BJ (cell line): ENCODE data around the gene GTF2I. TPM values are rescaled to one million over a fixed set of nuclear protein-coding genes. Genes with fewer than 3 reads are reported as not detected.
A peak's percentile ranks its signal among the peaks of the same experiment; 100 is the strongest.

Experiments used
- CTCF ChIA-PET: fragments of 350-600 bp; formaldehyde crosslinking; extraction: SDS; loops from one replicate; lab custom pipeline; 2021; ENCODE audit warnings: antibody characterized with exemption, inconsistent platforms; lab: Yijun Ruan, JAX
- POLR2A ChIA-PET: fragments of 300-600 bp; sonication (Branson Sonifier 250); formaldehyde crosslinking; extraction: SDS; loops from one replicate; lab custom pipeline; 2021; ENCODE audit warnings: antibody characterized with exemption; lab: Charles Lee
- DNase-seq: peaks from one replicate; pipeline ENCODE4 v3.0.0-alpha.2; 2011; ENCODE audit warnings: low read depth
- H3K27me3 ChIP-seq: 2 replicates; pipeline ENCODE4 v1.6.0; 2011; ENCODE audit warnings: low read length; ENCODE audit not compliant: control insufficient read depth, insufficient read depth
- H3K36me3 ChIP-seq: 2 replicates; pipeline ENCODE4 v1.5.1; 2011; ENCODE audit warnings: low read length; ENCODE audit not compliant: control insufficient read depth, insufficient read depth
- H3K4me3 ChIP-seq: 2 replicates; pipeline ENCODE4 v1.5.1; 2011; ENCODE audit warnings: low read depth, mild to moderate bottlenecking, control low read depth, low read length
- polyA plus RNA-seq: library from polyadenylated mRNA; depleted of rRNA; stranded (reverse); fragments of >200 nt; gene quantifications from 2 replicates; pipeline ENCODE4 v1.2.3, GENCODE V29; 2011
- TF ChIP-seq, protein P1 (sequence below): IDR thresholded peaks from 2 replicates; pipeline ENCODE4 v1.5.1; 2011; ENCODE audit warnings: low read depth, mild to moderate bottlenecking, control low read depth, inconsistent platforms, low read length, moderate library complexity; ENCODE audit not compliant: insufficient read depth

Gene GTF2I
- polyA plus RNA-seq, 1 experiment: 30.7 TPM

DNA sequence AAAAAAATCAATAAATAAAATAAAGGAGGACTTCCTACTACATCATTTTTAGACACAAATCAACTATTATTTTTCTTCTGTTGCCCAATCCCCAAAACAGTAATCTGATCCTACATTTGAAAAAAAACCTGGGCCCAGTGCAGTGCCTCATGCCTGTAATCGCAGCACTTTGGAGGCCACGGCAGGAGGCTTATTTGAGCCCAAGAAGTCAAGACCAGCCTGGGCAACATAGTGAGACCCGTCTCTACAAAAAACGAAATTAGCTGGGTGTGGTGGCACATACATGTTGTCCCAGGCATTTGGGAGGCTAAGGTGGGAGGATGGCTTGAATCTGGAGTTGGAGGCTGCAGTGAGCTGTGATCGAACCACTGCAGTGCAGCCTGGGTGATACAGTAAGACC is 2.7 kb upstream of the GTF2I start:
- no peak for DNase-seq
- ChIA-PET CTCF (interaction anchor here (1.0 kb wide), 1 partner anchor 9 kb away, joined by 3 read pairs; no protein-coding TSS in a partner anchor), POLR2A (no interaction called here)
- H3K27me3 ChIP-seq: no peaks in the 10 kb centered on the region
- no peaks in the 10 kb centered on the region; the same call in 1 of the 2 replicates for H3K36me3 ChIP-seq
- no peak overlapping the region for H3K4me3 ChIP-seq
- TF ChIP-seq, protein P1, sequence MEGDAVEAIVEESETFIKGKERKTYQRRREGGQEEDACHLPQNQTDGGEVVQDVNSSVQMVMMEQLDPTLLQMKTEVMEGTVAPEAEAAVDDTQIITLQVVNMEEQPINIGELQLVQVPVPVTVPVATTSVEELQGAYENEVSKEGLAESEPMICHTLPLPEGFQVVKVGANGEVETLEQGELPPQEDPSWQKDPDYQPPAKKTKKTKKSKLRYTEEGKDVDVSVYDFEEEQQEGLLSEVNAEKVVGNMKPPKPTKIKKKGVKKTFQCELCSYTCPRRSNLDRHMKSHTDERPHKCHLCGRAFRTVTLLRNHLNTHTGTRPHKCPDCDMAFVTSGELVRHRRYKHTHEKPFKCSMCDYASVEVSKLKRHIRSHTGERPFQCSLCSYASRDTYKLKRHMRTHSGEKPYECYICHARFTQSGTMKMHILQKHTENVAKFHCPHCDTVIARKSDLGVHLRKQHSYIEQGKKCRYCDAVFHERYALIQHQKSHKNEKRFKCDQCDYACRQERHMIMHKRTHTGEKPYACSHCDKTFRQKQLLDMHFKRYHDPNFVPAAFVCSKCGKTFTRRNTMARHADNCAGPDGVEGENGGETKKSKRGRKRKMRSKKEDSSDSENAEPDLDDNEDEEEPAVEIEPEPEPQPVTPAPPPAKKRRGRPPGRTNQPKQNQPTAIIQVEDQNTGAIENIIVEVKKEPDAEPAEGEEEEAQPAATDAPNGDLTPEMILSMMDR: no peak

DNA sequence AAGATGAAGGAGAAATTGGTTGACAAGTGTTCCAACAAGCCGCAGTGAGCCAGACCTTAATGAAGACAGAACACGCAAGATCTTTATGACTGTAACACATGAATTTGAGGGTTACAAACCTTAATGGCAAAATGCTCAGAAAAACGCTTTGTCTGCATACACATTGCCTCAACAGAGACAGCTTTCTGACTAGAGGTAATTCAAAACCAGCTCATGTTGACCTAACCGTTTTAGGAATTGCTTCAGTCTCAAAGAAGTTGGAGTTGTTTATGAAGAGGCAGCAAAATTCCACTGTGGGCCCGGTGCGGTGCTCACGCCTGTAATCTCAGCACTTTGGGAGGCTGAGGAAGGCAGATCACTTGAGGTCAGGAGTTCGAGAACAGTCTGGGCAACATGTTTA is 2.2 kb upstream of the GTF2I start:
- no peak for DNase-seq
- Histone ChIP-seq H3K27me3 (no peaks in the 10 kb centered on the region), H3K36me3 (no peaks in the 10 kb centered on the region; the same call in 1 of the 2 replicates), H3K4me3 (no peak overlapping the region)
- ChIA-PET CTCF (interaction anchor here (1.0 to 1.4 kb wide), 2 partner anchors 10 to 13 kb away, joined by 3 to 6 read pairs; no protein-coding TSS in a partner anchor), POLR2A (interaction anchor here (0.5 kb wide), 1 partner anchor 225 kb away, joined by 6 read pairs; no protein-coding TSS in a partner anchor)
- TF ChIP-seq, protein P1: no peak

DNA sequence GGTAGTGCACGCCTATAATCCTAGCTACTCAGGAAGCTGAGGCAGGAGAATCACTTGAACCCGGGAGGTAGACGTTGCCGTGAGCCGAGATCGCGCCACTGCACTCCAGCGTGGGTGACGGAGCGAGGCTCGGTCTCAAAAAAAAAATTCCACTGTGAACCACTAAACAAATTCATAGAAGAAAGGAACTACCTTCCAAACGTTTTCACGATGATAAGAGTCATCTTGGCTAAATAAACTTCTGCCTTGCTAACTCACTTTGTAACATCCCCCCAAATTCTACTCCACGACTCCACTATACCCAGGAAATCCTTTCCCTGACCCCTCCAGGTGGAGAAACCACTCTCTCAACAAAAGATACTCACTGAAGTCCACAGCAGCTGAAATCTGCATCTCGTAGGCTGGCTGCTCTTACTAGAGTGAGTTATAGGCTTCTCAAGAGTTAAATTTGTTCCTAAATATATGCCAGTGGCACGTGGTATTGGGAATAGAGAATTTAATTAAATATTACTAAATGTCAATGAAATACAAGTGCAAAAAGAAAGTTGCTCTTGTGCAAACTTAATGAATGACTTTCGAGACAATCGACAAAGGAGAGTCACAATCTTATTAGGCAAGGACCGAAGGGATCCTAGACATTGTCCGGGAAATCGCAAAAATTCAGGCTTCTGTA is 1.6 kb upstream of the GTF2I start:
- TF ChIP-seq, protein P1: no peak
- ChIA-PET POLR2A (interaction anchor here (0.5 kb wide), 1 partner anchor 225 kb away, joined by 6 read pairs; no protein-coding TSS in a partner anchor), CTCF (interaction anchor here (1.0 to 1.4 kb wide), 3 partner anchors 10 to 18 kb away, joined by 3 to 6 read pairs (median 3); no protein-coding TSS in a partner anchor)
- peak overlapping the region; percentile 67 for H3K4me3 ChIP-seq
- H3K27me3 ChIP-seq: no peaks in the 10 kb centered on the region
- no peaks in the 10 kb centered on the region; the same call in 1 of the 2 replicates for H3K36me3 ChIP-seq
- no peak for DNase-seq

DNA sequence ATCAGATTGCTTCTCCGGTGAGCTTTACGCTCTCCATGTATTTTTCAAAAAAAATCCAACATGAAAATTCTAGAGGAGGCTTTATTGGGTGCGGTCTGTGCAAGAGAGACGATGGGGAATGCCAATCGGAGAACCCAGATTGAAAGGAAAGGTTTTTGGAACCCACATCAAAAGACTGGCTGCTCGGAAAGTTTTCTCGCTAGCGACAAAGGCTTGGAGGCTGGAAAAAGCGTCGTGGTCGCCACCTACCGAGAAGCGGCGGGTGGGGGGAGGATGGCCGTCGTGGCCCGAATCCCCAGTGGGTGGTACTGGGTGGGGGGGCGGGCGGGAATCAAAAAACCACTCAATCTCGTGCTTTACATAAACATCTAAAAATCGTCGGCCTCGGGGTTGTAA is 1.1 kb upstream of the GTF2I start:
- Histone ChIP-seq H3K36me3 (no peaks in the 10 kb centered on the region; the same call in 1 of the 2 replicates), H3K4me3 (peak overlapping the region; percentile 67), H3K27me3 (no peaks in the 10 kb centered on the region)
- TF ChIP-seq, protein P1: peak; percentile 15; the same call in 1 of the 2 replicates
- CTCF ChIA-PET: interaction anchor here (1.2 to 1.4 kb wide), 3 partner anchors 10 to 19 kb away, joined by 3 to 6 read pairs (median 3); no protein-coding TSS in a partner anchor
- DNase-seq: no peak
- POLR2A ChIA-PET: no interaction called here
